CD4-positive, alpha-beta memory T cell (primary cell): ENCODE results near the gene WEE1. TPM values are rescaled to one million over a fixed set of nuclear protein-coding genes. Genes with fewer than 3 reads are reported as not detected.

ENCODE experiments used
- polyA plus RNA-seq, 2 donors: library from polyadenylated mRNA; unstranded; fragments of 300-500 nt; fragmentation: Illumina TruSeq; gene quantifications; one replicate each; pipeline ENCODE4 v1.2.3, GENCODE V29; 2021
- total RNA-seq, 2 experiments: library from RNA; stranded (reverse); gene quantifications; one replicate each; pipeline ENCODE4 v1.2.3, GENCODE V29; 2021

Gene WEE1
- total and polyA plus RNA-seq, 4 experiments from 2014 or later, result 5.8 to 11.7 (median 9.6) TPM

Other genes with a start within 250 kb of the WEE1 start
- gene IPO7, start 189.0 kb upstream of the WEE1 start, total RNA-seq, result 10 to 100 TPM; 63.4 to 67.0 TPM
- gene IPO7, start 189.0 kb upstream of the WEE1 start, polyA plus RNA-seq, result 10 to 100 TPM in 1 of 2 donors, 1 to 10 TPM in 1; 7.9 to 11.6 TPM
- 10 to 100 TPM; 50.5 to 51.1 TPM for gene ZNF143, start 112.7 kb upstream of the WEE1 start, total RNA-seq
- gene ZNF143, start 112.7 kb upstream of the WEE1 start, polyA plus RNA-seq, result 10 to 100 TPM; 41.7 to 54.6 TPM
- gene SWAP70, start 90.4 kb downstream of the WEE1 start, total RNA-seq, result 1 to 10 TPM; 4.7 to 5.2 TPM
- gene SWAP70, start 90.4 kb downstream of the WEE1 start, polyA plus RNA-seq, result 1 to 10 TPM; 2.2 to 6.6 TPM